MCF 10A (cell line): ENCODE data around the gene GADL1. TPM values are rescaled to one million over a fixed set of nuclear protein-coding genes. Genes with fewer than 3 reads are reported as not detected.

Experiments
- BruUV-seq: library from RNA; stranded (reverse); fragments of 400-500 nt; replicated peaks from 2 replicates; lab custom pipeline; 2021; lab: Mats Ljungman, UMichigan
- CTCF ChIA-PET: fragments of 300-600 bp; sonication (Branson Sonifier 250); formaldehyde crosslinking; extraction: SDS; loops from one replicate; lab custom pipeline; 2021; ENCODE audit warnings: antibody characterized with exemption, inconsistent platforms; lab: Yijun Ruan, JAX
- POLR2A ChIA-PET: fragments of 300-600, 350-650 bp; sonication (Branson Sonifier 250); formaldehyde crosslinking; extraction: SDS; loops from one replicate; lab custom pipeline; 2020; ENCODE audit warnings: antibody characterized with exemption, inconsistent platforms; lab: Yijun Ruan, JAX
- DNase-seq: peaks from one replicate; pipeline ENCODE4 v3.0.0-alpha.2; 2018; ENCODE audit not compliant: unreplicated experiment
- H3K27ac Mint-ChIP-seq: one replicate; pipeline ENCODE4 v1.8.0; 2022; ENCODE audit warnings: mild to moderate bottlenecking, low read depth, mixed read lengths; ENCODE audit not compliant: unreplicated experiment
- H3K27me3 Mint-ChIP-seq: one replicate; pipeline ENCODE4 v1.8.0; 2022; ENCODE audit warnings: mixed read lengths; ENCODE audit not compliant: insufficient read depth, unreplicated experiment
- H3K36me3 Mint-ChIP-seq: one replicate; pipeline ENCODE4 v1.8.0; 2022; ENCODE audit warnings: mild to moderate bottlenecking, moderate library complexity, mixed read lengths; ENCODE audit not compliant: insufficient read depth, unreplicated experiment
- H3K4me1 Mint-ChIP-seq: one replicate; pipeline ENCODE4 v1.8.0; 2022; ENCODE audit warnings: mixed read lengths; ENCODE audit not compliant: insufficient read depth, unreplicated experiment
- H3K4me3 Mint-ChIP-seq: one replicate; pipeline ENCODE4 v1.8.0; 2022; ENCODE audit warnings: mild to moderate bottlenecking, moderate library complexity, mixed read lengths; ENCODE audit not compliant: unreplicated experiment
- H3K9me3 Mint-ChIP-seq: one replicate; pipeline ENCODE4 v1.8.0; 2022; ENCODE audit warnings: mixed read lengths; ENCODE audit not compliant: unreplicated experiment
- intact Hi-C: fragments of 100-400 bp; cut with micrococcal nuclease; formaldehyde crosslinking; loops from 2 replicates; pipeline ENCODE4 v1.14.1; 2022
- total RNA-seq: library from RNA; stranded (reverse); gene quantifications from 2 replicates; pipeline ENCODE4 v1.2.3, GENCODE V29; 2022
- TF ChIP-seq, protein P1 (sequence below): fragments of 200-600 bp; IDR thresholded peaks from one replicate; pipeline ENCODE4 v1.8.0; 2022; ENCODE audit warnings: antibody characterized with exemption, mild to moderate bottlenecking; ENCODE audit not compliant: unreplicated experiment

Gene GADL1
- total RNA-seq, 1 experiment from 2014 or later: not detected

DNA sequence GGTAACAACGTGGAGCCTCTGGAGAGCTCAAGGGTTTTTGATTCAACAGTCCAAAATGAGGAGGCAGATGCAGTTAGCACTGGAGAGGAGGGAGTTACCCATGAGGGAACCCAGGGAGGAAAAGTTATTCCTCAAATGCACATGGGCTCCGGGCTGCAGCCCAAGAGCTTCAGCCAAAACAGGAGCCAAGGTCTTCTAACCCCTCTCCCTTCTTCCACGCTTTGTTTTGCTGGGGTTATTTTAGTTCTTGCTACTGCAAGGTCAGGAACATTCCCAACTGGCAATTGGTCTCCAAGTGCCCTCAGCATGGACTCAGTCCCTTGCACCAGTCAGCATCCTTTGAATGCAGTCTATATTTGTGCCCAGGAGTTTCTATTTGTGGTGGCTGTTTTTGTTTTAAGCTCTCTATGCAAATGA, 198.1 kb downstream of the GADL1 start:
- TF ChIP-seq, protein P1, sequence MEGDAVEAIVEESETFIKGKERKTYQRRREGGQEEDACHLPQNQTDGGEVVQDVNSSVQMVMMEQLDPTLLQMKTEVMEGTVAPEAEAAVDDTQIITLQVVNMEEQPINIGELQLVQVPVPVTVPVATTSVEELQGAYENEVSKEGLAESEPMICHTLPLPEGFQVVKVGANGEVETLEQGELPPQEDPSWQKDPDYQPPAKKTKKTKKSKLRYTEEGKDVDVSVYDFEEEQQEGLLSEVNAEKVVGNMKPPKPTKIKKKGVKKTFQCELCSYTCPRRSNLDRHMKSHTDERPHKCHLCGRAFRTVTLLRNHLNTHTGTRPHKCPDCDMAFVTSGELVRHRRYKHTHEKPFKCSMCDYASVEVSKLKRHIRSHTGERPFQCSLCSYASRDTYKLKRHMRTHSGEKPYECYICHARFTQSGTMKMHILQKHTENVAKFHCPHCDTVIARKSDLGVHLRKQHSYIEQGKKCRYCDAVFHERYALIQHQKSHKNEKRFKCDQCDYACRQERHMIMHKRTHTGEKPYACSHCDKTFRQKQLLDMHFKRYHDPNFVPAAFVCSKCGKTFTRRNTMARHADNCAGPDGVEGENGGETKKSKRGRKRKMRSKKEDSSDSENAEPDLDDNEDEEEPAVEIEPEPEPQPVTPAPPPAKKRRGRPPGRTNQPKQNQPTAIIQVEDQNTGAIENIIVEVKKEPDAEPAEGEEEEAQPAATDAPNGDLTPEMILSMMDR: no peak
- ChIA-PET CTCF (interaction anchor here (0.7 to 2.1 kb wide), 8 partner anchors 20 to 1061 kb away, joined by 3 to 10 read pairs (median 5); no protein-coding TSS in a partner anchor), POLR2A (interaction anchor here (0.6 to 1.1 kb wide), 5 partner anchors 67 to 567 kb away, joined by 3 to 4 read pairs (median 3); no protein-coding TSS in a partner anchor)
- no TSS peak for BruUV-seq
- no peak for DNase-seq
- Mint-ChIP-seq H3K4me1 (peaks cover 6% of the 10 kb centered on the region), H3K27me3 (no peaks in the 10 kb centered on the region), H3K4me3 (no peak overlapping the region), H3K9me3 (no peaks in the 10 kb centered on the region), H3K27ac (no peak overlapping the region), H3K36me3 (peaks cover 91% of the 10 kb centered on the region)
- intact Hi-C loops: no loop called here

DNA sequence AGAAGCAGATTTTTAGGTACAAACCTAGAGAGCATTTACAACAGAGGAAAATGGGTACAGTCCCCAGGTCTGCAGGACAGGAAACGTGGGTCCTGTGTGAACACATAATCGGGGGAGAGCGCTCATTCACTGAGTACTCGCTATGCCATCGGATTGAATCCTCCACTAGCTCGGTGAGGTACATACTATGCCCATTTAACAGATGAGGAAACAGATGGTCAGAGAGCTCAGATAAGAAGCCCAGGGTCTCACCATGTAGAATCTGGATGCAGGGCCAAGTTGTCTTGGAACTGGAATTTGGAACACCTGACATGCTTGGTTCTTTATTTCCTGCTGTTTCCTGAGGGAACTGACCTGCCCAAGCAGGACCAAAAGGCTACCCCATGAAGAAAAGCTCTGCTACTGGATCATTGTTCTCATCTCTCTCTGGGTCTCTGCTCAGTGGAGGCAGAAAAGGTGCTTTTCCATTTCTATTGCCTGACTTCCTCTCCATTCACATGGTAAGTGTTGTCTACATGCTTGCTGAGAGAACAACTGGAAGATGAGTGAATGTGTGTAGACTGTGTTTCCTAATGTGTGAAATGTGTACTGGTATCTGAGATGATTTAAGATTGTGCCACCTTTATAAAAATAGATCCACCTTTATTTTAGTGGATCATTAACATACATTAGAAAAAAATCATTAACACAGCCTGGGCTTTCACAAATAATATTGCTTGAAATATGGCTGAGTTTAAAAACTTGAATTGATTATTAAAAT, 199.0 kb downstream of the GADL1 start:
- POLR2A ChIA-PET: interaction anchor here (1.1 kb wide), 2 partner anchors 370 to 376 kb away, joined by 3 to 4 read pairs; no protein-coding TSS in a partner anchor
- H3K27me3 Mint-ChIP-seq: no peaks in the 10 kb centered on the region

DNA sequence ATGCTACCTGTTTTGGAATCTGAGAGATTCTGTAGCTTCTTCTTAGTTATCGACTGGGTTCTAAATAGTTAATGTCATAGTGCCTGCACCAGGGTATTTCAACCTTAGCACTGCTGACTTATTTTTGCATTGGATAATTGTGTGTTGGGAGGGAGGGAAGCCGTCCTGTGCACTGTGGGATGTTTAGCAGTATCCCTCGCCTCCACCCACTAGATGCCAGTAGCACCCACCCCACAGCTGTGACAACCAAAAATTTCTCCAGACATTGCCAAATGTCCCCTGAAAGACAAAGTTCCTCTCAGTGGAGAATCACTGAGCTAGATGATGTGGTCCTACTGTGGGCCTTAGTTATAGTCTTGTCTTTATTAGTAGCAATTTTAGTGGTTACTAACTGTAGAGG, 199.8 kb downstream of the GADL1 start:
- BruUV-seq: no TSS peak
- Mint-ChIP-seq H3K27me3 (no peaks in the 10 kb centered on the region), H3K36me3 (peaks cover 98% of the 10 kb centered on the region), H3K4me1 (peaks cover 14% of the 10 kb centered on the region), H3K4me3 (no peak overlapping the region), H3K27ac (no peak overlapping the region), H3K9me3 (no peaks in the 10 kb centered on the region)
- CTCF ChIA-PET: interaction anchor here (0.5 to 4.6 kb wide), 16 partner anchors 10 to 774 kb away, joined by 3 to 48 read pairs (median 4); no protein-coding TSS in a partner anchor
- POLR2A ChIA-PET: interaction anchor here (0.6 to 2.3 kb wide), 3 partner anchors 350 to 652 kb away, joined by 3 to 10 read pairs (median 4); no protein-coding TSS in a partner anchor
- intact Hi-C loops: loop anchor here (5.0 kb wide), 2 partner anchors 347 to 407 kb away; no protein-coding TSS in a partner anchor
- DNase-seq: no peak
- TF ChIP-seq, protein P1: no peak

More for the DNA sequence above, 199.0 kb downstream of the GADL1 start:
- Mint-ChIP-seq H3K9me3 (no peaks in the 10 kb centered on the region), H3K4me1 (peaks cover 11% of the 10 kb centered on the region), H3K27ac (no peak overlapping the region), H3K4me3 (no peak overlapping the region), H3K36me3 (peaks cover 91% of the 10 kb centered on the region)
- CTCF ChIA-PET: interaction anchor here (0.6 to 4.6 kb wide), 12 partner anchors 11 to 784 kb away, joined by 3 to 48 read pairs (median 5); no protein-coding TSS in a partner anchor
- BruUV-seq: no TSS peak
- TF ChIP-seq, protein P1: no peak
- DNase-seq: no peak
- intact Hi-C loops: no loop called here

DNA sequence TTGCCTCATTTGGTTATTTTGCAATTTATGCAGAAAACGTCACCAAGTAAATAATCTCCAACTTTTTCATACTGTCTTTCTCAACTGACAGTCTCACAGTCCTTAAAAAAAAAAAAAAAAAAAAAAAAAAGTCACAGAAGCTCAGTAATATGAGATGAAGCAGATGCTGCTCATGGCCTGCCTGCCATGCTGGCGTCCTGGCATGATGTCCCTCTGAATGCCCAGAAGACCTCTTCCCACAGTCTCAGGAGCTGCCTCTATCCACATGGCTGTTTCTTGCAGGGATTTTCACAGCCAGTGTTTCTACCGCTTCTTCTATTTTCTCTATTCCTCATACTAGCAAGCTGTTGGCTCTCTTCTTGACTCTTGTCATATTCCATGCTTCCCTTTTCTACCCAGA, 200.3 kb downstream of the GADL1 start:
- peaks cover 17% of the 10 kb centered on the region for H3K4me1 Mint-ChIP-seq
- H3K36me3 Mint-ChIP-seq: peaks cover 98% of the 10 kb centered on the region
- no peak for DNase-seq
- intact Hi-C loops: loop anchor here (5.0 kb wide), 2 partner anchors 347 to 407 kb away; no protein-coding TSS in a partner anchor
- no peak overlapping the region for H3K27ac Mint-ChIP-seq
- BruUV-seq: no TSS peak
- H3K4me3 Mint-ChIP-seq: no peak overlapping the region
- H3K9me3 Mint-ChIP-seq: no peaks in the 10 kb centered on the region
- TF ChIP-seq, protein P1: no peak
- CTCF ChIA-PET: interaction anchor here (0.5 to 4.6 kb wide), 30 partner anchors 8 to 774 kb away, joined by 3 to 48 read pairs (median 4); partner anchors contain the start of gene TGFBR2
- no peaks in the 10 kb centered on the region for H3K27me3 Mint-ChIP-seq
- POLR2A ChIA-PET: interaction anchor here (0.6 to 2.7 kb wide), 11 partner anchors 8 to 1839 kb away, joined by 3 to 16 read pairs (median 3); partner anchors contain the start of gene TGFBR2
